AG09319 (cell line): ENCODE results near the gene TMEM109.

Experiments
- DNase-seq: peaks from one replicate; pipeline ENCODE4 v3.0.0-alpha.2; 2010; ENCODE audit warnings: low read depth; ENCODE audit errors: extremely low read depth
- TF ChIP-seq, protein P1 (sequence below): IDR thresholded peaks from 2 replicates; pipeline ENCODE4 v1.5.1; 2011; ENCODE audit warnings: low read depth, mild to moderate bottlenecking, inconsistent platforms, low read length, moderate library complexity

The TMEM109 gene

DNA sequence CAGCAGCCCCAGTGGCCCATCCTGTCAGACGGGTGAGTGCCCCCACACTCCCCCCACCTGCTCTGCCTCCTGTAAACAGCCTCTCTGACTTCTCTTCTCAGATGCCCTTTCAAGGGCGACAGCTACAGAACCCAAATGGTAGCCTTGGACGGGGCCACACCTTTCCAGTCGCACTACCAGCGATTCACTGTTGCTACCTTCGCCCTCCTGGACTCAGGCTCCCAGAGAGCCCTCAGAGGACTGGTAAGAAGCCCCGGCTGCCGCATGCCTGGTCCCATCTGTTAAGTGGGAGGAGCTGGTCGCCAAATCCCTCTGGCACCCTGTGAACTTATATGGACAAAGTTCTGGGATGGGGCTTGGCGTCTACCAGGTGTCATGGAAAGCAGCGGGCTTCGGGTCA is 40.4 kb upstream of the TMEM109 start:
- DNase-seq = no peak

DNA sequence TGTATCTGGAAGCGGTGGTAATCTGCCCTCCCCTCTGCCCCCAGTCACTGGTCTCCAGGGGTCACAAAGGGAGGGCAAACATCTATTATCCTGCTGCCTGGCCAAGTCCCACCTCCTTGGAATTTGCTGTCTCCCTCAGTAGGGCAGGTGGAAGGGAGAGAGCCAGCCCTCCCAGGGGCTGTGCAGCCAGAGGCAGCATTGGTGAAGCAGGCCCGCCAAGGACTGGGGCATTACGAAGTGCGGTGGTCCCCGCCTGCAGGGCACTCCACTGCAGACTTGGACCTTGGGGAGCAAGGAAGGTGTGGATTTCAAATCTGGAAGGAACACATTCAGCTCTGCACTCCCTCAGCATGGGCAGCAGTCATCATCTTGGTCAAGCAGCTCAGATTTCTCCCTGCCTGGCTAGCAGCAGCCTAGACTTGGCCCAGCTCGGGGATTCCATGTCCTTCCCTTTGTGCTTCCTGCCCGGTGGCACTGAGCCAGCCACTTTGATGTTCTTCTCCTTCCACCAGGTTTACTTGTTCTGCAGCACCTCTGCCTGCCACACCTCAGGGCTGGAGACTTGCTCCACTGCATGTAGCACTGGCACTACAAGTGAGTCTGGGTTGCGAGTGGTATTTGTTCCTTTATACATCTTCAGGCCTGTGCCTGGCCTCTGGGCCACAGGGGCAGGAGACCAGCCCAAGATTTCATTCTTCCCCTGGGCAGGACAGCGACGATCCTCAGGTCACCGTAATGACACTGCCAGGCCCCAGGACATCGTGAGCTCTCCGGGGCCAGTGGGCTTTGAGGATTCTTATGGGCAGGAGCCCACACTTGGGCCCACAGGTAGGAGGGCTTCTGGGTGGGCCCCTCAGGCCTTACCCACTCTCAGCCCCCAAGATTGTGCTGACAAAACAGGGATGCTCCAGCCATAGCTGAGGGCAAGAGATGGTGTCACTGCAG is 39.3 kb upstream of the TMEM109 start:
- no peak for DNase-seq
- TF ChIP-seq, protein P1, sequence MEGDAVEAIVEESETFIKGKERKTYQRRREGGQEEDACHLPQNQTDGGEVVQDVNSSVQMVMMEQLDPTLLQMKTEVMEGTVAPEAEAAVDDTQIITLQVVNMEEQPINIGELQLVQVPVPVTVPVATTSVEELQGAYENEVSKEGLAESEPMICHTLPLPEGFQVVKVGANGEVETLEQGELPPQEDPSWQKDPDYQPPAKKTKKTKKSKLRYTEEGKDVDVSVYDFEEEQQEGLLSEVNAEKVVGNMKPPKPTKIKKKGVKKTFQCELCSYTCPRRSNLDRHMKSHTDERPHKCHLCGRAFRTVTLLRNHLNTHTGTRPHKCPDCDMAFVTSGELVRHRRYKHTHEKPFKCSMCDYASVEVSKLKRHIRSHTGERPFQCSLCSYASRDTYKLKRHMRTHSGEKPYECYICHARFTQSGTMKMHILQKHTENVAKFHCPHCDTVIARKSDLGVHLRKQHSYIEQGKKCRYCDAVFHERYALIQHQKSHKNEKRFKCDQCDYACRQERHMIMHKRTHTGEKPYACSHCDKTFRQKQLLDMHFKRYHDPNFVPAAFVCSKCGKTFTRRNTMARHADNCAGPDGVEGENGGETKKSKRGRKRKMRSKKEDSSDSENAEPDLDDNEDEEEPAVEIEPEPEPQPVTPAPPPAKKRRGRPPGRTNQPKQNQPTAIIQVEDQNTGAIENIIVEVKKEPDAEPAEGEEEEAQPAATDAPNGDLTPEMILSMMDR = no peak

More for the DNA sequence above, 40.4 kb upstream of the TMEM109 start:
- TF ChIP-seq, protein P1 = no peak

DNA sequence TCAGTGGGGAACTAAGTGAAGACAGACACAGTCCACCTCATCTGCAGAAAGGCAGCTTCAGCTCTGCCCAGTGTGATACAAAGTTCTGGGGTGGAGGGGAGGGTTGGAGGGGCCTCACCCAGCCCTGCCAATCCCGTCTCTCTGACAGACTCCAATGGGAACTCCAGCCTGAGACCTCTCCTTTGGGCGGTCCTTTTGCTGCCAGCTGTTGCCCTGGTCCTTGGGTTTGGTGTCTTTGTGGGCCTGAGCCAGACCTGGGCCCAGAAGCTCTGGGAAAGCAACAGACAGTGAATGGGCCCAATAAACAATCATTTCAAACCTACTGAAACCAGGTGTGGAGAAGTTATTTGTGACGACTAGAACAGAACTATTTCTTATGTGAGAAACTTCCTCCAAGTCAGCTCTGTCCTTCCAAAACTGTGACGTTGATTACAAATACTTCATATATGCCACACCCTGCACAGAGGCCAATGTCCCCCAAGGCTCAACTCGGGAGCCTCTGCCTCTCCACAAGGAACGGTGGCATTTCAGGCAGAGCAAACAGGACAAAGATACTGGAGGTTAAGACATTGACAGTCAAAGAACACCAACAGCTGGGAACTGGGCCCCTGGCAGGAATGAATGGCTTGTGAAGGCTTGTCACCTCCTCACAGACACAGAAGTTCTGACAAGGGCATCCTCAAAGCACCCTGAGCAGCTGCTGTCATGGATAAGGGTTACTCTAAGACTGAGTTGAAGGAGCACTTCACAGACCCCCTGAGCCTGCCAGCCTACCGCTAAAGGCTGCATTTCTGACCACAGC is 38.4 kb upstream of the TMEM109 start:
- TF ChIP-seq, protein P1 = no peak
- no peak for DNase-seq

DNA sequence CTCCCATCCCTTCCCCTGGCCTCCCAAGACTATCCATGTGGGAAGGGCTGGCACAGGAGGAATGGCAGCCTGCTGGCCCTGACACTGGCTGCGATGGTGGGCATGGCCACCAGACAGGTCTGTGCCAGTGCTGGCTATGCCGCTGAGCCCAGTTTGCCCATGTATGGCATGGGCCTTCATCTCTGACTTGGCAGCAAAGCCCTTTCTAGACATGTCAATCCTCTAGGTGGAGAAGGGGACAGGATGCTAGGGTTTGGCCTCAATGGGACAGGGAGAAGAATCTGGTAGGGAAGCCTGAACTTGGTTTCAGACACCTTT is 37.8 kb upstream of the TMEM109 start:
- DNase-seq = no peak
- TF ChIP-seq, protein P1 = no peak

DNA sequence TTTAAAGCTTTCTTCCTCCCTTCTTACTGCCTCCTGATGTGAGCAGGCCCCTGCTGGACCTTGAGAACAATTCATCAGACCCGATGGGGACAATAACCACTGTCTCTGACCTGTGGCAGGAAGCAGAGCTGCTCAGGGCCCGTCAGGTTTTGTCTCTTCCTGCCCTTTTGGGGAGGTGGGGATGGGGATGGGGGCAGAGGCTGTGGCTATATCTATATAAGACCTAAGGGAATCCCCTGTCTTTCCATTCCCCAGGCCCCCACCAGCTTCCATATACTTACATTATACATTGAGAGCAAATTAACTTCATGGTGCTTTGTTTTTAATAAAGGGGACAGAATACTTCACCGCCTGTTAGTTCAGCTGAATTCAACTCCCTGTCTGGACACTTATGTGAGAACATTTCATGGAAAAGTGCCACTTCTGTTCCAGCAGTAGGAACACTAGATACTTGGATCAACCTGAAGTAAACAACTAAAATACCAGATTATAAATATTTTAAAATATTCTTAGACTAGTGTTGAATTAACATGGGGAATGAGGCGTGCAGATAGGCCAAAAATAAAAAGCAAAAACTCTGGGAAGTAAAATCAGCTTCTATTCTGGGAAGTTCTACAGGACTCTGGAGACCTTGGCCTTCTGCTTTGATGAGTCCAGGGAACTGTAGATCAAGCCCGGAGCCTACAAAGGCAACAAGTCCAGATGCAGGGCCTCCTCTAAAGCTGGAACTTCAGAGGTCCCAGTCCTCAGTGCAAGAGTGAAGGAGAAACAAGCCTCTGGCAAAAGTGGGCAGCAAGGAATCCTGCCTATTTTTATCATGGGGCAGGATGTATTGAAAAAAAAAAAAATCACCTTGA is 35.5 kb upstream of the TMEM109 start:
- TF ChIP-seq, protein P1 = no peak

DNA sequence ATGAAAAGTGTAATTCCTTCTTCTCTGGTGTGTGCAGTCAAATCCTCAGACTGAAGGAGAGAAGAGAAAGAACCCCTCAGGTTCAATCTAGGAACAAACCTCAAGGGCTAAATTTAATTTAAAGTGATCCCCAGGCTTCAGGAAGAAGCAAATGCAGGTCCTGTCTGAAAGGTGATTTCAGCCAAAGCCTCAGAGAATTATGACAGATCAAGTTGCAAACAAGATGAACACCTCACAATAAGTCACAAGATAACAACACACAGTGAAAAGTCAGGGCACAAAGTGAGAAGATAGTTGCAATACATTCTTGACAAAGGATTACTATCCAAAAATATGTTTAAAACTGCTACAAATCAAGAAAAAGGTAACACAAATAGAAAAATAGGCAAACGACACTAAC is 34.9 kb upstream of the TMEM109 start:
- TF ChIP-seq, protein P1 = no peak
- no peak for DNase-seq

More for the DNA sequence above, 35.5 kb upstream of the TMEM109 start:
- DNase-seq = no peak
